Fibroblast of skin of back (primary cell): Measurements from ENCODE around the gene PLEKHA1.
A peak's percentile ranks its signal among the peaks of the same experiment; 100 is the strongest.

Experiments
- DNase-seq: peaks from one replicate; pipeline ENCODE4 v3.0.0-alpha.2; 2013

PLEKHA1 gene

DNA sequence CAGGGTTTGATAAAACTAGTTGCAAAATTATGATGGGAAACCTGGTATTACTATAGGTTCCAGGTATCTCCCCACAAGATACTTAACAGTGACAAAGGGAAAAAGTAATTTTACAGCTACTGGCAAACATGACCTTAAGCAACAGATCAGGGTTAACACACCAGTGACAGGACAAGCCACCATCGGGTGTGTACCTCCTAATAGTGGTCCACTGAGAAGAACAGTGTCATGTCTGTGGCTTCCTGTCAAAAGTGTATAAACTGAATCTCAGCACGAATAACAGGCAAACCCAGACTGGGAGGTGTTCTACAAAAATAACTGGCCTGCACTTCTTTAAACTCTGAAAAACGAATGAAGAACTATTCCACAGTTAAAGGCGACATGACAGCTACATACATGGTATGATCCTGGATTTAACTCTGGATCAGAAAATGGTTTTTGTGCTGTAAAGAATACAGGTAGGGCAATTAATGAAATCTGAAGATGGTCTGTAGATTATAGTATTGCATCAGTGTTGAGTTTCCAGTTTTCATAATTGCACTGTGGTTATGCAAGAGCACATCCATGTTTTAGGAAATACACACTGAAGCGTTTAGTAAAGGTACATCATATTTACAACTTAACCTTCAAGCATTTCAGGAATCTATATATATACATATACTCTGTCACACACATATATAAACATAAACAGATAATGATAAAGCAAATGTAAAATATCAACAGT lies 47.9 kb downstream of the PLEKHA1 start:
- DNase-seq = no peak

DNA sequence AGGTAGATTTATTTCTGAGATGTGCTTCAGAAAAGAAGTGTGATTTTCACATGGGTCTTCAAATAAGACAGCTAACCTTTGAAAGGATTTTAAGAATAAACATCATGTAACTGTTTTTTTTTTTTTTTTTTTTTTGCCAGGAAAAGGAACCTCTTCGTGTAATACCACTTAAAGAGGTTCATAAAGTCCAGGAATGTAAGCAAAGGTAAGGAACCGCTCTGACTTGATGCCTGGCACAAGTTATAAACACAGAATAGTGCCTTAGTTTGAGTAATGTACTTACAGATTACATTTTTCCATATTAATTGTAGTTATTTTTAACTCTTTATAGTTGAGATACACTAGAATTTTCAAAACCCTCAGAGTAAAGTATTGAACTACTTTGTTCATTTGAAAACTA lies 49.6 kb downstream of the PLEKHA1 start:
- no peak for DNase-seq

DNA sequence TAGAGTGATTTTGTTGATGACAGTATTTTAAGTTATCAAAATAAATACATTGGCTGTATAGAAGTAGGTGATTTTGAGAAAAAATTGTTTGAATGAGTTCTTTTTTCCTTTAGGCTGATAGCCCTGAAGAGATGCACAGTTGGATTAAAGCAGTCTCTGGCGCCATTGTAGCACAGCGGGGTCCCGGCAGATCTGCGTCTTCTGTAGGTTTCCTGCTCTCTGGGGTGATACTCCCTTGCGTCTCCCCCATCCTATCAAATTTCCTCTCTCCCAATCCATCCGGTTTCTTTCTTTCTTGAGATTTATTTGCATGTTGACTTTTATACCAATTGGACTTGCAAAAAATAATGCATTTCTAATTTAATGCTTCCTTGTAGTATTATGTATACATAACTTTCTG lies 52.3 kb downstream of the PLEKHA1 start:
- DNase-seq = no peak

DNA sequence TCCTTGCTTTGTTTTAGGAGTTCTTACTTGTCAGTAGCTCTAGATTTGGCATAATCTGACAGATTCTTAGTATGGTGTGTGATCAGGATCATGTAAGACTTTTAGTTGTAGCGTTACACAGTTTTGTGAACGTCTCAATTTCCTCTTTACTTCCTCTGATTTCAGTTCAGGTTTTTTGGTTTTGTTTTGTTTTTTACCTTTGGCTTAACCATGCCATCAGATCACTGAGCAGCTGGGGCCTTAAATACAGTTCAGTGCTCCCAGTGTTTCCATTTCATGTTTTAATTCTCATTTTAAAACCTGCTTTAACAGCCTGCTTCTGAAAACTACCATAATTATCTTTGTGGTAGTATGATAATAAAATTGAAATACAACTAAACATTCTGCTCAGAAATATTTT lies 52.8 kb downstream of the PLEKHA1 start:
- no peak for DNase-seq

DNA sequence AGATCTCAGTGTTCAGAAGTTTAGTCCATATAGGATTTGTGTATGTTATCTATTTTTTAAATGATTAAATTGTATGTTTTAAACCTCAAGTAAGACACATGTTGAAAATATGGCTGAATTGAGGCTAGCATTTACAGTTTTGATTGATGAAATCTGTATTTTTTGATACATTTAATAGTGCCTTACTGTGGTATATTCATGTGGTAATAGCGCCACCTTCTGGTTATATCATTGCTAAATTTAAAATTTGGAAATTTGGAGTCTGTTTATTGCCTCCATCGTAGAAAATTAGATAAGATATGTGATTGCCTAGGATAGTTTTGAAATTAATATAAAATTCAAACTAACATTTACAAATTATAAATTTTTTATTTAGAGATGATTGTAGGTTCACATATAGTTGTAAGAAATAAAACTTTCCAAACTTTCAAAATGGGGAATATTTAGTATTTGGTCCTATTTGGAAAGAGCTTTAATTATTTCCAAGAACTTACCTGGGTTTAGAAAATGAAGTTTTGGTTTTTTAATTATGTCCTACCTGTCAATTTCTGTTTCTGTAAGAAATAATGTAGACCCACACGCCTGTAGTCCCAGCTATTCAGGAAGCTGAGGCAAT lies 60.8 kb downstream of the PLEKHA1 start:
- peak; percentile 48 for DNase-seq

DNA sequence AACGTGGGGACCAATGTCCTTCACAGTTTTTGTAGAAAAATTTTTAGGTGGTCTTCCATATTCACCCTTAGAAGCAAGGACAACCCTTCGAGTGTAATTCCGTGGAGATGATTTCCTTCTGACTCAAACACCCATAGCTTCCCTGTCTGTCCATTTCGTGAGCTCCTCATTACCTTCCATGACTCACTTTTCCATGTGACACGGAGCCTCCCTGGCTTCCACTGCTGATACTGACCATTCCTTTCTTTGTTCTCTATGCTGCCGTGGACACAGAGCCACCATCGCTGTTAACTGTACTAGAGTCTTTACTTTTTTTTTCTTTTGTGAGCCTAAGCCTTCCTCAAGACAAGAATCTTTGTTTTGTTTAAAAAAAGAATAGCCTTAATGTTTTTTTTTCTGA lies 67.5 kb downstream of the PLEKHA1 start:
- DNase-seq = peak; percentile 50

DNA sequence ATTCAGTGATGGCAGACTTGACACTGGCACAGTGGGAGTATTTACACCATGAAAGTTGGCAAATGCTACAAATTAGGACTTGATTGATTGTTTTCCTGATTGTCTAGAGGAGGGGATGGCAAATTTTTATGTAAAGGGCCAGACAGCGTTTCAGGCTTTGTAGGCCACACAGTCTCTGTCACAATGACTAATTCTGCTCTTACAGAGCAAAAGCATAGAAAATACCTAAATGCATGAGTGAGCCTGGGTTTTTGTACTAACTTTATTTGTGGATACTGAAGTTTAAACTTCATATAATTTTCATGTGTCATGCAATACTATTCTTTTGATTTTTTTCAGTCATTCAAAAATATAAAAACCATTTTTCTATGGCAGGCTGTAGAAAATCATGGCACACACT lies 71.0 kb downstream of the PLEKHA1 start:
- peak; percentile 32 for DNase-seq

DNA sequence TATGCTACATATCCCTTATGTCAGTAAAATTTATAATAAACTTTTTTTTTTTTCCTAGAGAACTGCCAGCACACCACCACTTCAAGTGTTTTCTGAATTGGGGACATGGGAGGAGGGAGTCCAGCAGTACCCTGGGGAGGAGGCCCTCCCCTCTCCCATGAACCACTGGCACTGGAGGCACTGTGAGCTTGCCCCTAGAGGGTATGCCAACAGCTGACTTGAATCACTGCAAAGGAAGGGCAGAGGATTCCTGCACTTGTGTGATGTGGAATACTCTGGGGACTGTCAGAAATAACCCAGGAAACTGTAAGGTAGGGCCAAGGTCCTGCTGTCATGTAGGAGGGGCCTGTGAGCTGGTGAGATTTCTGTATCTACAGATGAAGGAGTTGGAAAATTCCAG lies 71.4 kb downstream of the PLEKHA1 start:
- DNase-seq = peak; percentile 16

DNA sequence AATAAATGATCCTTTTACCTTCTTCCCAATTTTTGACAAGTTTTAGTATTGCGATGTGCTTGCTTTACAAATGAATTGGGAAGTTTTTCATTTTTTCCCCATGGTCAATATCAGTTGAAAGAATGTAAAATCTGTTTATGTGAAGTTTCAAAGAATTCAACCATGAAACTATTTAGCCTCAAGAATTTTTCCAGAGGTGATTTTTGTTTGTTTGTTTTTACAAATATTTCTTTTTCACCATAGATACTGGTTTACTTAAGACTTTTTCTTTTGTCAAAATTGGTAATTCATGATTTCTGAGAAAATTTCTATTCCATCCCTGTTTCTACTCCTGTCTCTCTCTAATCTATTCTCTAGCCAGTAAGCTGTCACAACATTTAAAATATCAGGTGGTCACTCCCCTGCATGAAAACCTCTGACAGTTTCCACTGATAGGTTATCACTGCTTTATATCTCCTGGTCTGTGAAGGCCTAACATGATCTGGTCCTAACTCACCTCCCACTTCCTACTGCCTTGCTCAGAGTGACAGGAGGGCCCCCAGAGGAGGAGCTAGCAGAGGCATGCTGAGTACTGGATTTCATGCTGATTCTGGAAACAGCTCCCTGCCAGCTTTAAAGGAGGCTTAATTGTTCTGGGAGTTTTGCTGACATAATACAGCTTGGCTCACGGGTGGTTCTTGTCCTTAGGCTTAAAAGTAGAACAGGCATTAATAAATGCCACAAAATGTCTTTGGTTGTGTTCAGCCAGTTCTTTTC lies 72.3 kb downstream of the PLEKHA1 start:
- DNase-seq = peak; percentile 15

DNA sequence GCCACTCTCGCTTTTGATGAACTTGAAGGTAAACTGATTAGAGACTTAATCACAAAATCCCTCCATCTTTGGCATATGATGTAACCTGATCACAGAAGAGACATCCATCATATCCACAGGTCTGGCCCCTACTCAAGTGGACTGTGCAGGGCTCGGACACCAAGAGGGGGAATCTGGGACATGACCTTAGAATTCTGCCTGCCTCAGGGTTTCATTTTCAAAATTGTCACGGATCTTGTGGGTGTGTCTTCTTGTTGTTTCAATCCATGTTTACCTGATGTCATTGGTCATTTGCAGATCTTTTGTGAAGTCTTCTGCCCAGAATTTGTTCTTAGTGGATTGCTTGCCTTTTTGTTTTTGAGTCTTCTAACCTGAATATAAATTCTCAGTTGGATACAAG lies 74.1 kb downstream of the PLEKHA1 start:
- no peak for DNase-seq

DNA sequence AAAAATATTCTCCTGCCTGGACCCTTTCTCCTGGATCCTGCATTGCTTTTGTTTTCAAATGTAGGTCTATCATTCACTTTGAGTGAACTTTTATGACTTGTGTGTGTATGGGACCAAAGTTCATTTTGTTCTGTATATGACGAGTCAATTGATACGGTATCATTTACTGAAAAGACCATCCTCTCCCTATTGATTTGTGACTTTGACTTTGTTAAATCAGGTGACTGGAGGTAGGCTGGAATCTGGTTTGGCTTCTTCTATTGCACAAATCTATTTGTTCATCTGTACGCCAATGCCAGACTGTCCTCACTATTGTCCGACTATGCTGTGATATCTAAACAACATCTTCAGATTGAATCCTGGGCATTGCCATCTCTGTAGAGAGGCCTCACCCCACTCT lies 74.6 kb downstream of the PLEKHA1 start:
- DNase-seq = no peak

DNA sequence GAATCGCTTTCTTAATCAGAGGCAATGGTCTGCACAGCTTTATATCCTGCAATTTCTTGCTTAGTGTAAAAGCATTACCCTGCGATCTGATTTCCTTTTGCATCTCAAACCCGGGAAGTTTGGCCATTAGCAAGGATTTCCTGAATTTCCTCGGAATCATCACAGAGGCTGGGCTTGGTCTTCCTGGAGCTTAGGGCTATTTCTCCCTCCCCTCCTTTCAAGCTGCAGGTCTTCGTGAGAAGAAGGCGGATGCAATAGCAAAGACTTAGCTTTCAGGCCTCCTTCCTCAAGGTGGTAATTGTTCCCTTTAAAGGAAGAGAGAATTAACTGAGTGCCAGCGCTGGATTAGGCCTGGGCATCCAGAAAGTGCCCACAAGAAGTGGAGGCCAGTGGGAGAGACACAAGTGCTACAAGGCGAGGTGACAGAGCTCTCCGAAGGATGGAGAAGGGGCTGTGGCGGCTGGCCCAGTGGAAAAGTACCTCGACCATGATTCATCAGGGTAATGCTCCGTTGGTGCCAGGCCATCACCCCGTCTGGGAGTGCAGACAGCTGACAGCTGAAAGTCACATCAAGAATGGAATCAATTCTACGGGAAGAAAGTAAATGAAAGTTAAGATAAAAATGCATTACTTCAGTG lies 76.0 kb downstream of the PLEKHA1 start:
- no peak for DNase-seq

DNA sequence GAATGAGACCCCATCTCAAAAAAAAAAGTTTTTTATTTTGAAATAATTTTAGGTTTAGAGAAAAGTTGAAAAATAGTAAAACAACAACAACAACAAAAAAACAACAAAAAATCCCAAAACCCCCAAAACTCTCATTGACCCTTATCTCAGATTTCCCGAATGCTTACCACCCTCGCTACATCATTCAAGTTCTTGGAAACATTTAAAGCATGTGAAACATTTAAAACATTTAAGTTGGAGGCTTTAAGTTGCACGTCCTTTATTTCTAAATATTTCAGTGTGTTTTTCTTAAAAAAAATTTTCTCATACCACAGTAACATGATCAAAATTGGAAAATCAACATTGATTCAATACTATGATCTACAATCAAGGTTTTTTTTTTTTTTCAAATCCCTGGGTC lies 79.6 kb downstream of the PLEKHA1 start:
- peak; percentile 57 for DNase-seq

DNA sequence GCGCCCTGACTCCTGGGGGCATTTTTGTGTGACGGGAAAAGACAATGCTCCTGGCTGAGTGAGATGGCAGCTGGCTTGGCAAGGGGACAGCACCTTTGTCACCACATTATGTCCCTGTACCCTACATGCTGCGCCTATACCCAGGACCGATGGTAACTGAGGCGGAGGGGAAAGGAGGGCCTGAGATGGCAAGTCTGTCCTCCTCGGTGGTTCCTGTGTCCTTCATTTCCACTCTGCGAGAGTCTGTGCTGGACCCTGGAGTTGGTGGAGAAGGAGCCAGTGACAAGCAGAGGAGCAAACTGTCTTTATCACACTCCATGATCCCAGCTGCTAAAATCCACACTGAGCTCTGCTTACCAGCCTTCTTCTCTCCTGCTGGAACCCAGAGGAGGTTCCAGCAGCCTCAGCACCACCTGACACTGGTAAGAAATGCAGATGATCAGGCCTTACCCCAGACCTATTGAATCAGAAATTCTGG lies 80.1 kb downstream of the PLEKHA1 start, which contains the start of gene ARMS2:
Gene ARMS2 (plus strand): TSS at position 51 of the 478 bp plus-strand sequence. CDS start 75 bp downstream, at position 126.
- DNase-seq = no peak

DNA sequence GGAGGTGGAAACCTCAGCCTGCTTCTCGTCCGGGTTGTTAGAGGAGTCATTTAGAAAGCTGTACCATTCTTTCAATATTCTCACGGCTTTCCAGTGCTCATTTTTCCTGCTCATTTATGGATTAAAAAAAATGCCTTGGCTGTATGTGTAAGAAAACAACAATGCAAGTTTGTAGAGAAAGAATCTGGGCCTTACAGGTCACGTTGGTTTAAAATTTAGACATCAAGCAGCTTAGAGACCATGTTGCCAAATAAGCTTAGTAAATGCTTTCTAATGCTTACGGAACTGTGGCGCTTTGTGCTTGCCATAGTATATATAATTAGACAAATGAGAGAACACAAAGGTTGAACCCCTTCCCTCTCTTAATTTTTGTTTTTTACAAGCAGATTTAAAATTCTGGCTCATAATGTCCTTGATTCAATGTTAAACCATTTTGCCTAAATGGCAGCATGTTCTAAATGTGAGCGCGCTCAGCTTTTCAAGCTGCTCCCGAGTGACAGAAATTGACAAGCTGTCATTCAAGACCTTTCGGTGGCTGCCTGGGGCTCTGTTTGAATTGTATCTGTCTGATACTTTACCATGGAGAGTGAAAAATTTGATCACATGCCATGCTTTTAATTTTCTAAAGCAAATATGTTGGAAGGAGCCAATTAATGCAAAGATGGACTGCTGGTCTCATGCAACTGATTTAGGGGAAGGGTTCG lies 81.0 kb downstream of the PLEKHA1 start:
- DNase-seq = no peak

DNA sequence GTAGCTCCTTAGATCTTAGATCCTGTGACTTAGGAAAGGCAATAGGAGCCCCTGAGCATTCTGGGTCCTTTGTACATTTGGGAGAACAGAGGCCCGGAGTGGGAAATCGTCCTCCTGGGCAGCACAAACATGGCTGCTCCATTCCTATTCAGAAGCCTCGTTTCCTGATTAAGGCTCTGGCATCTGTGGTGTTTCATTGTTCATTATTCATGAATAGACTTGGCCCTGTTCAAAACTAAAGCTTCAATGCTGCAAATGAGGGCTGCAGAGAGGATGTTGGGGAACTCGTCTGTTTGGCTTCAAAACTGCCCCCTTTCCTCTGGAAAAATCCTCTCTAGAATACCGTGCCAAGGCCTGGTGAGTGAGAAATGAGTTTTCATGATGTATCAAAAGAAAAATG lies 83.4 kb downstream of the PLEKHA1 start:
- no peak for DNase-seq

DNA sequence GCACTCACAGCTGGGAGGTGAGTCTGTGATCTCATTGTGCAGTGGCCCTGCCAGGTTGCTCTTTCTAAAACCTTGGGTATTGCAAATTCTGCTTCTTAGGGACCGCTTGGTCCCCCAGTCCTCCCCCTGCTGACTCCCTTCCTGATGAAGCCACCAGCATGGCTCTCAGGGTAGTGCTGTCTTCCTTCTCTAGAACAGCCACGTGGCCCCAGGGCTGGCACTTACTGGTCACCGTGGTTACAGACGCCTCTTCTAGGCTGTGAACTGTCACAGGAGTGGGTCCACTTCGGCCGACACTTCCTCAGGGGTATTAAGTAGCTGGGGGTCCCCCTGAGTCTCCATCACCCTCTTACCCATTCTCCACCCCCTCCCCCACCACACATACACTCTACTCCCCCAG lies 84.2 kb downstream of the PLEKHA1 start:
- DNase-seq = no peak

DNA sequence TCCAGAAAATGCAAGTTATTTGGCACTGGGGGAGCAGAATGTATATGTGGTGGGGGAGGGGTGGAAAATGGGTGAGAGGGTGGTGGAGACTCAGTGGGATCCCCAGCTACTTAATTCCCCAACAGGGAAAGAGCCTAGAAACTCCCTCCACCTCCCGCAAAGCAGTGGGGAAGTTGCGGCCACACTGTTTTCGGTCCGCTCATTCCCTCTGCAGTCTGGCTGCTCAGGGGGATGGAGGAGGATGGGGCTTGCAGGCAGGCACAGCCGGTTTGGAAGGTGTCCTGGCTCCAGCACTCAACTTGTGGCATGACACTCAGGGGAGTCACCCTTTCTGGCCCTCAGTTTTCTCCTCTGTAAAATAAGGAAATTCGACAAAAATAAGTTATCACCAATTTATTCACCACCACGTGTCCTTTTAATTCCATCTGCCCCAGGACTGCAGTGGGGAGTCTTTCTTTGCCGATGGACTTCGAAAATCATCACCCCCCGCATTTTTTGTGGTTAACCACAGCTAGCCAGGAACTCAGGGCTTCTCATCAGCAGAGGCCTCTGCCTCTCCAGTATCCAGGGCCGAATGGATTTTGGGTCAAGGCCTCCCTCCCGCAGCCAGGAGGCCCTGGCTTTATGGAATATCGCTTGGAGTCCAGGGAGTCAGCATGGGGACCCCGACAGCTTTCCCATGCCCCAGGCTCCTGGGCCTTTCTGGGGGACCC lies 85.2 kb downstream of the PLEKHA1 start:
- DNase-seq = peak; percentile 69

DNA sequence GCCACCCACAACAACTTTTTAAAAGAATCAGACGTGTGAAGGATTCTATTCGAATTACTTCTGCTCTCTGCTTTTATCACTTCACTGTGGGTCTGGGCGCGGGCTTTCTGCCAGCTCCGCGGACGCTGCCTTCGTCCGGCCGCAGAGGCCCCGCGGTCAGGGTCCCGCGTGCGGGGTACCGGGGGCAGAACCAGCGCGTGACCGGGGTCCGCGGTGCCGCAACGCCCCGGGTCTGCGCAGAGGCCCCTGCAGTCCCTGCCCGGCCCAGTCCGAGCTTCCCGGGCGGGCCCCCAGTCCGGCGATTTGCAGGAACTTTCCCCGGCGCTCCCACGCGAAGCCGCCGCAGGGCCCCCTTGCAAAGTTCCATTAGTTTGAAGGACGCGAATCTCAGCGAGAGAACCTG lies 86.4 kb downstream of the PLEKHA1 start:
- no peak for DNase-seq

DNA sequence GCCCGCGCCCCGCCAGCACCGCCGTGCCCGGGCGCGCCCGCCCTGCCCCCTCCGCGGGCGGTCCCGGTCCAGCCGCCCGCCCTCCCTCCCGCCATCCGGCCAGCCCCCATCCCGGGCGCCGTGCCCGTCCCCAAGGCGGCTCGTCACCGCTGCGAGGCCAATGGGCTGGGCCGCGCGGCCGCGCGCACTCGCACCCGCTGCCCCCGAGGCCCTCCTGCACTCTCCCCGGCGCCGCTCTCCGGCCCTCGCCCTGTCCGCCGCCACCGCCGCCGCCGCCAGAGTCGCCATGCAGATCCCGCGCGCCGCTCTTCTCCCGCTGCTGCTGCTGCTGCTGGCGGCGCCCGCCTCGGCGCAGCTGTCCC lies 86.8 kb downstream of the PLEKHA1 start, which contains the start of gene HTRA1:
Gene HTRA1 (plus strand): TSS at position 187 of the 362 bp plus-strand sequence. CDS start 100 bp downstream, at position 287.
- DNase-seq = peak; percentile 81

DNA sequence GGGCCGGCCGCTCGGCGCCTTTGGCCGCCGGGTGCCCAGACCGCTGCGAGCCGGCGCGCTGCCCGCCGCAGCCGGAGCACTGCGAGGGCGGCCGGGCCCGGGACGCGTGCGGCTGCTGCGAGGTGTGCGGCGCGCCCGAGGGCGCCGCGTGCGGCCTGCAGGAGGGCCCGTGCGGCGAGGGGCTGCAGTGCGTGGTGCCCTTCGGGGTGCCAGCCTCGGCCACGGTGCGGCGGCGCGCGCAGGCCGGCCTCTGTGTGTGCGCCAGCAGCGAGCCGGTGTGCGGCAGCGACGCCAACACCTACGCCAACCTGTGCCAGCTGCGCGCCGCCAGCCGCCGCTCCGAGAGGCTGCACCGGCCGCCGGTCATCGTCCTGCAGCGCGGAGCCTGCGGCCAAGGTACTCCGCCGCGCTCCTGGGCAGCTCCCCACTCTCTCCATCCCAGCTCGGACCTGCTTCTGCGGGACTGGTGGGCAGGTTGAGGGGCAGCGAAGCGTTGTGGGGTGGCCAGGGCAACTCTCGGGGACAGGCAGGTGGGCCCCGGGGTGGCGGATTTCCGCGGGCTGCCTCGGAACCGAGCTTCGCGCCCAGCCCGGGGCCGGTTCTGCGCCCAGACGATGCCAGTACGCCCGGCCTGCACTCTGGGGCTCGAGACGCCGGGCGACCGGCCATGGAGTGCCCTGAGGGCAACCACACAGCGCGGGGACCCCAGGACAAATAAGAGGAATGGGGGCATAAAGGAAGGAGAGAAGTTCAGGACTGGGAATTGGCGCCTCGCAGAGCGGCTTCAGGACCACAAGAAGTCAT lies 87.4 kb downstream of the PLEKHA1 start:
- DNase-seq = no peak
